C1 segment of cervical spinal cord (tissue), 14 donors: ENCODE results near the gene CDA.
A peak's percentile ranks its signal among the peaks of the same experiment; 100 is the strongest.

Source experiments
- DNase-seq, 14 donors: peaks; one replicate each; lab custom pipeline; 2025; lab: John Stamatoyannopoulos, UW

Gene CDA

GRCh38 chr1:20648438-20648837, 59.5 kb downstream of the CDA start:
- DNase-seq: no peak

DNA sequence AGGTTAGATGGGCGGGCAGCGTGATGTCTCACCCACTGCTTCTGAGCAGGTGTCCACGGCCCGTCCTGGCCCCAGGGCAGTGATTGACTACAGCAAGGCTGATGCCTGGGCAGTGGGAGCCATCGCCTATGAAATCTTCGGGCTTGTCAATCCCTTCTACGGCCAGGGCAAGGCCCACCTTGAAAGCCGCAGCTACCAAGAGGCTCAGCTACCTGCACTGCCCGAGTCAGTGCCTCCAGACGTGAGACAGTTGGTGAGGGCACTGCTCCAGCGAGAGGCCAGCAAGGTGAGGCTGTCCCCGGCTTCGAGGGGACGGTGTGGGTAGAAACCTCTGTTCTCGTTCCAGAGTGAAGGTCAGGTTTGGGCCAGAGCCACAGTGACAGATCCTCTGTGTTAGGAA, 60.0 kb downstream of the CDA start:
- no peak for DNase-seq

GRCh38 chr1:20652300-20652699, 63.4 kb downstream of the CDA start:
- DNase-seq: no peak

GRCh38 chr1:20654104-20654690, 65.3 kb downstream of the CDA start:
- DNase-seq: peak in 6 of 14 donors; percentile 7 to 65 (median 20)

GRCh38 chr1:20657024-20657423, 68.1 kb downstream of the CDA start:
- no peak for DNase-seq

GRCh38 chr1:20658166-20658915, 69.4 kb downstream of the CDA start:
- DNase-seq: no peak

DNA sequence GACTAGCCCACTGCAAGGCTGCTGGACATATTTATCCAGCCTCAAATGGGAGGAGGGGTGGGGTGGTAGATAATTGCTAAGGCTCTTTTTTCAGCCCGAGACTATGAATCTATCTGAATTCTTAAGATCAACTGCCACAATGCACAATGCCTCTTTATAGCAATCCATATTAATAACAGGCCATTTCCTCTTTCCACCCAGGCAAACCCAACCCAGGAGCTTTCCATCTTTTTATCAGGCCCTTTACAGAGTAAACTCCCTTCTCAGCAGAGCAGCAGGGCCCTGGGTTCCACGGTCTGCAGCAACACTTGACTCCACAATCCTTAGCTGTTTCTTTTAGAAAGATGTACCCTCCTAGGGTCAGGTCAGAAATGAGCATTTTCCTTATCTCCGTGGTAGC, 71.5 kb downstream of the CDA start:
- DNase-seq: no peak

DNA sequence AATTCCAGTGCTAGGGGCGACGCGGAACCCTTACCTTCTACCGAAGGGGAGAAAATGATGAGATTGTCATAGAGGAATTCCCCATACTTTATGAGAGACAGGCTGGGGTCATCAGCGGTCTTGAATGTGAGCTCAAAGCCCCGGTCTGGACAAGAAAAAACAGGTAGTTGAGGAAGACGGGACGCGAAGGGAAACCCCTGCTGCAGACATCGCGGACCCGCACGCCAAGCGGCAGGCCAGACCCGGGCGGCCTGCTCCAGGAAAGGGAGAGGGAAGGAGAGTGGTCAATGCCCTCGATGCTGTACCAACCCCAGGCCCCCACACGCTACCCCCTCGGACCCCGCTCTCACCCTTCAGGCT, 71.9 kb downstream of the CDA start:
- no peak for DNase-seq

GRCh38 chr1:20661207-20662109, 72.6 kb downstream of the CDA start, which contains the start of gene DDOST:
TSS of gene DDOST (minus strand) at chr1:20661369. CDS start at chr1:20661350, 19 bp downstream.
- peak; percentile 52 to 99 (median 95) for DNase-seq

GRCh38 chr1:20662110-20662475, 73.2 kb downstream of the CDA start:
- no peak for DNase-seq

GRCh38 chr1:20663365-20663764, 74.5 kb downstream of the CDA start:
- no peak for DNase-seq

- no peak for DNase-seq
Observed at GRCh38 chr1:20663969-20664715, 75.2 kb downstream of the CDA start.

- DNase-seq: no peak
Observed at GRCh38 chr1:20665726-20666125, 76.8 kb downstream of the CDA start.

DNA sequence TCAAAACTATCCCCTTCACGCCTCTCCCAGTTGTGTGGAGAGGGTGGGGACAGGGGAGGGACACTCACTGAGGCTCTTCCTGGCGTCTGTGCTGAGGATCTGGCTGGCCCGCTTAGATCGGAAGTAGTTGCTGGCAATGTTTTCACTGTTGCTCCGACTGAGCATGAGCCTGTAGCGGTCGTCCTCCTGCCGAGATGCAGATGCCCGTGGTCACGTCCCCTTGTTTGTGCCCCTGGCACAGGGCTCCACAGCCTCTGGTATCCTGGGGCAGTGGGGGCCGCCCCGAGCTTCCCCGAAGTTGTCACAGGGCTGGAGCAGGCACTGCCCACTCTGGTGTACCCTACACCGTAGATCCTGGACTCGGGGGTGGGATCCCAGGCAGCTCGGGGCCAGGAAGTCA, 77.2 kb downstream of the CDA start:
- DNase-seq: no peak

DNA sequence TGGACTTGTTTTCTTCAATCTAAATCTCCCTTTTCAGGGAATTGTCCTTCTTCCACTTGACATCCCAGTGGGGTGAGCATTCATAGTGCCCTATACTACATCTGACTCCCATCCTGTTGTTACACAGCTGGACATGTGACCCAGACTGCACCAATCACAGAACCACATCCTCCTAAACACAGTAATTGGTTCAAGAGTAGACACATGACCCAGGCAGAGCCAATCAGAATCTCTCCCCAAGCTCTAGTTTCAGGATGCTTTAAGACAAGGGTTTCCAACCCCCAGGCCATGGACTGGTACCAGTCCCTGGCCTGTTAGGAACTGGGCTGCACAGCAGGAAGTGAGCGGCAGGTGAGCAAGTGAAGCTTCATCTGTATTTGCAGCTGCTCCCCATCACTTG, 77.9 kb downstream of the CDA start:
- no peak for DNase-seq
